NK-92 treated with Interleukin-12 subunit alpha and Interleukin-12 subunit beta, amount 100 ng/mL, for 24 hours (cell line): Measurements from ENCODE around the gene TOR1AIP2.

Experiments used
- DNase-seq: peaks from one replicate; lab custom pipeline; 2025; lab: John Stamatoyannopoulos, UW

TOR1AIP2 gene

DNA sequence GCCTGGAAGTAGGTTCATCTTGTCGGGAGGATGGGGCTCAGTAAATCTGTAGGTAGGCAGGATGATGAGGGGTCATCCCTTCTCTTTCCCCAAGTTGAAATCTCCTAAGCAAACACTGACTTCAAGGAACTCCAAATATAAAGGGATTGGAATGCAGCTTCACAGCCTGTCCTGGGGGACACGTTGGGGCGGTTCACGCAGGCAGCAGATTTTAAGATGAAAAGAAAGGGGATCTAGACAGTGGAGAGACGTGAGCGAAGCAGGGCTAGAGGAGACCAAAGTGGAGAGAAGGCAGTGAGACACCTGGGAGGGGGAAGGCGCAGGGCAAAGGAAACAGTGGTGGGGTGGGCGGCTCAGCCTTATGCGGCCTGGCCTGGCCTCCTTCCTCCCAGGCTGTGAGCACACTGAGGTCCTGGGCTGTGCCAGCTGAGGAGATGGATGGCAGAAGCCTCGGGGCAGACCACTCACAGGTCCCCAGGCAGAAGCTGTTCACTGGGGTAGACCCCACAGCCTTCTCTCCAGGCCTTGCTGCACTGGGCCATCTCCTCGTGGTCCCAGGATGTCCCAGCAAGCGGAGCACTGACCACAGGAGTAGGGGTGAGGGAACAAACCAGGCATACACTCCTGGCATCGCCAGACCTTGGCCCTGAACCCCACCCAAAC lies 51.7 kb downstream of the TOR1AIP2 start:
- no peak for DNase-seq

DNA sequence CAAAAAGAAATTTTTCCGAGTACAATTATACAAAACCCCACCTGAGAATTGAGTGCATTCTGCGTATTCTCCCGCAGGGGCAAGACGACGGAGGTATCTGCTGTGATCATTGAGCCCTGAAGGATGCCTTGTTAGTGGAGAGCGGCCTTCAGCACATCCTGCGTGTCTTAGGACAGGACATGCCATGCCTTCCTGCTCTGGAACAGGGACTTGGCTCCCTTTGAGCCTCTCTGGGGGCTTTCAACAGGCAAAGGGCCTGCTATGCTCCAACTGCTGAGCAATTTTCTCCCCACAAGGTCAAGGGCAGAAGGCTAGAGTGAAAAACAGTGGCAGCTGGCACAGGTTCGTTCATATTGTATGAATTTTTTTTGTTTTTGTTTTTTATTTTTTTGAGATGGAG lies 52.4 kb downstream of the TOR1AIP2 start:
- DNase-seq, result no peak

DNA sequence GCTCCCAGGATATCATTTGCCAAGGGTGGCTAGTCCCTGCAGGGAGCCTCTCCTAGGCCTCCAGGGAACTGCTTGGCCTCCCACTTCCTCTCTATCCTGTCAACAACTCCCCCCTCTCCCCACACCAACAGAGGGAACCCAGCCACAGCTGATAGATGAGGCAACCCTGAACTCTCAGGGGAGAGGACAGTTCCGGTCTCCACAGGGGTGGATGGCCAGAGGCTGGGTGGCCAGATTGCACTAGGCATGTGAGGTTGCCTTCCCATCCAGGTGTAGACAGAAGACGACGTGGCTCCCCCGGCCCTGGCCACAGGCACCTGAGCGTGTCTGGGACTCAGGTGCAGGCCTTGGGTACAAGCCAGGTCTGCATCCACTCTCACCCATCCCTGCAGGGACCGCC lies 53.3 kb downstream of the TOR1AIP2 start:
- DNase-seq, result no peak

DNA sequence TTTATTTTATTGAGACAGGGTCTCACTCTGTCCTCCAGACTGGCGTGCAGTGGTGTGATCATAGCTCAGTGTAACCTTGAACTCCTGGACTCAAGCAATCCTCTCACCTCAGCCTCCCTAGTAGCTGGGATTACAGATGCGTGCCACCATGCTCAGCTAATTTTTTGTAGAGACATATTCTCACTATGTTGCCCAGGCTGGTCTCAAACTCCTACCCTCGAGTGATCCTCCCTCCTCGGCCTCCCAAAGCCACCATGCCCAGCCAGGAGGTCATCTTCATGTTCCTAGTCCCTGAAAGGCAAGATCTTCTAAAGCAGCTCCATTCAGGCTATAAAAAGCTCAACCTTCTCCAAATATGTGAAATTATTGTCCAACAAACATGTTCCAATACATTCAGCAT lies 53.9 kb downstream of the TOR1AIP2 start:
- no peak for DNase-seq

DNA sequence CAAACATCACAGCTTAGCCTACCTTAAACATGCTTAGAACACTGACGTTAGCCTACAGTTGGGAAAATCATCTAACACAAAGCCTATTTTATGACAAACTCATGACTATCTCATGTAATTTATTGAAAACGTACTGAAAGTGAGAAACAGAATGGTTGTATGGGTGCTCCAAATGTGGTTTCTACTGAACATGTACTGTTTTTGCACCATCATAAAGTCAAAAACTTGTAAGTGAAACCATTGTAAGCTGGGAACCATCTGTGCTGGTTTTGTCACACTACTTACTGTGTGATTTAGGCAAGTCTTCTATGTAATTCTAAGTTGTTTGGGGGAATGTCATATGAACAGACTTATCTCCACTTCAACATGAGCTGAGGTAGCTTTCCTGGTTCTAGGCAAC lies 55.5 kb downstream of the TOR1AIP2 start:
- DNase-seq, result no peak

DNA sequence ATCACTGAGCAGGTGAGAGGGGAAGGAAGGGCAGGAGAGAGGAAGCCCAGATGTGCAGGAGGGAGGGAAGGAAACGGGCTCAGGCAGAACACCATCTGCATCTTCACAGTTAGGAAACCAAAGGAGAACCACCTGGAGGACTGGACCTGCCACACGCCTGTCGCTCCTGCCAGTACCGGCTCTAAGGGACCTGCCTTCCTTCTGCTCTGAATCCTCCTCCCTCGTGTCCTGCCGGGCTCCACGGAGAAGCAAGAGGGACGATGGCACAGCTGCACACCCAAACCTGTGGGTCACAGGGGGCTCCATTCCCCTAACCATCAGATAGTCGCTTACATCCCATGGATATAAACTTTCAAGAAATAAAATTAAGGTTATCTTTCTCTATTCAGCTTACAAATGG lies 56.1 kb downstream of the TOR1AIP2 start:
- no peak for DNase-seq

DNA sequence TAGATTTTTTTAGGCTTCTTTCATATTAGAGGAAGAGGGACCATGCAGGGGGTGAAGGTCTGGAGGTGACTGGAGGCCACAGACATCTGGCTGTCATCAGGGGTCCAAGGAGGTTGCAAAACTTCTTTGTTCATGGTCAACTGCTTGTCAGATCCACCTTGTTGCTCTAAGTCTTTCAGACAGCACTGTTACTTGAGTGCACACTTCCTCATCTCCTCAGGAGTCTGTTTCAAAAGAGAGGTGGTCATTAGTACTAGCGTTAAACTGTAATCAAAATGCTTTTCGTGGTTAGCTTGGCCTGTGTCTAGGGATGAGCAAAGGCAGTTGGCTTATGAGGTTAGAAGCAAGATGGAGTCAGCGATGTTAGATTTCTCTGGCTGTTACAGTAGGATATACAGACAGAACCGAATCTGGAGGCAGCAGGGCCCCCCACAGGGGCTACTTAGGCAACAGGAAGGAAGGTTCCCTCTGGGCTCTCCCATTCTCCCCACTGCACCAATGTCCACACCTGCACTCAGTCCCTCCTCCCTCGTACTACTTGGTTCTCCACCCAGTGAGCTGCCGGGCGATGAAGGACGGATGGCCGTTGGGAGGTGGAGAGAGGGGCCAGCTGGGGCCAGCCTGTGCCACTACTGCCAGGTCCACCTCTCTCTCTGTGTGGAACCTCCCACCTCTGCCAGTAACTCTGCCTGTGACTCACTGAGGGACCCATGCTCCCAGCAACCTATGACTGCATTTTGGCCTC lies 57.2 kb downstream of the TOR1AIP2 start:
- no peak for DNase-seq

DNA sequence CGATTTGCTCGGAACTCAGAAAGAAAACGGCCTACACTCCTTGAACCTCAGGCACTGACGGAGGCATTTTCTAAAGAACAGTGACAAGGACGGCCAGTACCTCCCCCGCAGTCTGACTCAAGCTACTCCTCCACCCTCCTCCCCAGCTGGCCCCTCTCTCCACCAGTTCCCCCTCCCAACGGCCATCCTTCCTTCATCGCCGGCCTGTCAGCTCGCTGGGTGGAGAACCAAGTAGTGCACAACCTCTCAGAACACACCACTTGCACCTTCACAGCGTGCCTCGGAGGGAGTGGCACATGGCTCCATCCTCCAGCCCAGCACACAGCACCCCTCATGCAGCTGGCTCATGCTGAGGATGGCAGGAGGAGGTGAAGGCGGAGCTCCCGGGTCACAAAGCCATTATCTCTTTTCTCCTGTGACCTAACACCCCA lies 58.8 kb downstream of the TOR1AIP2 start:
- no peak for DNase-seq

DNA sequence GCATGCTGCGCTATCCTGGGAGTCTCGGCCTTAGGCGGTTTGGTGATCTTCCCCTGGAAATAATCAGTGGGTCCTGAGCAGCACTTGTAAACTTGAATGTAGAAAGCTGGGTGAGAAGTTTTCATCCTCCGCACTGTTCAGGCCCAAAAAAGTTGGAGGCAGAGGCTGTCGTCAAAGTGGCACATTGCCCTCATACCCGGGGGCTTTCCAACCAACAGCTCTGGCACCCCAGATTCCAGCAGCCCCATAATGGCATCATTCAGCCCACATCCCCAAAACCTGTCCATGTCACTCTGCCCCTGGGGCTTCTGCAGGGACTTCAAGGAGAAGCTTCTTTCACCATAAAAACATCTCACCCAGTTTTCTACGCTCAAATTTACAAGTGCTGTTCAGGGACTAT lies 59.3 kb downstream of the TOR1AIP2 start:
- DNase-seq, result no peak

DNA sequence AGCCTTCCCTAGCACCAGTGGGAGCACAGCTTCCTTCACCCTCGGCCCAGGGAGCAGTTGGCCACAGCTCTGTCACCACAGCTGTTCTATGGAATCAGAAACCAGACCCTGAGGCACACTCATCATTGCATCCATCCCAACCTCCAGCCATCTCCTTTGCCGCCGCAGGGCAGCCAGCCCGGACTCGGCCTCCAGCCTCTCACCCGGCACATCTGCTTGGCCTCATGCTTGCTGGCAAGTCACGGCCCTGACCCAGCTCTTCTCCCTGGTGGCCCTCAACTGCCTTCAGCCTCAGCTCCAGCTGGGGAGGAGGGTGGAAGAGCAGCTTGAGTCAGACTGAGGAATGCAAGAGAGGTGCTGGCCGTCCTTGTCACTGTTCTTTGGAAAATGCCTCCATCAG lies 59.8 kb downstream of the TOR1AIP2 start:
- no peak for DNase-seq

DNA sequence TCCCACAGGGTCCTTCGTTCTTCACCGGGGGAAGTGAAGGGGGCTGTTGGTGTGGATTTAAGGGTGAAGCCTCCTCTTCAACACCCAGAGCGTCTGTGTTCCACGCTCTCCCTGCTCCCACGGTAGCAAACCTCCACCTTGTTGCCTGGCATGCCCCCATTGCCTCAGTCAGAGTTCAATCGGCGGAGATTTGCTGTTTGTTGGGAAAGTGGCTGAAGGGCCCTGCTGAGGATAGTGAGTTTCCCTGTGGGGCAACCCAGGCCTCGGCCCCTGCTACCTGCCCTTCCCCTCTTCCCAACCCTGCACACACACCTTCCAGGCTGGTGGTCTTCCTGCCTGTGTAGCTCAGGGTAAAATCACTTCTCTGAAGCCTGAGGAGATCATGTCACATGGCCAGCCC lies 60.5 kb downstream of the TOR1AIP2 start:
- DNase-seq, result no peak

DNA sequence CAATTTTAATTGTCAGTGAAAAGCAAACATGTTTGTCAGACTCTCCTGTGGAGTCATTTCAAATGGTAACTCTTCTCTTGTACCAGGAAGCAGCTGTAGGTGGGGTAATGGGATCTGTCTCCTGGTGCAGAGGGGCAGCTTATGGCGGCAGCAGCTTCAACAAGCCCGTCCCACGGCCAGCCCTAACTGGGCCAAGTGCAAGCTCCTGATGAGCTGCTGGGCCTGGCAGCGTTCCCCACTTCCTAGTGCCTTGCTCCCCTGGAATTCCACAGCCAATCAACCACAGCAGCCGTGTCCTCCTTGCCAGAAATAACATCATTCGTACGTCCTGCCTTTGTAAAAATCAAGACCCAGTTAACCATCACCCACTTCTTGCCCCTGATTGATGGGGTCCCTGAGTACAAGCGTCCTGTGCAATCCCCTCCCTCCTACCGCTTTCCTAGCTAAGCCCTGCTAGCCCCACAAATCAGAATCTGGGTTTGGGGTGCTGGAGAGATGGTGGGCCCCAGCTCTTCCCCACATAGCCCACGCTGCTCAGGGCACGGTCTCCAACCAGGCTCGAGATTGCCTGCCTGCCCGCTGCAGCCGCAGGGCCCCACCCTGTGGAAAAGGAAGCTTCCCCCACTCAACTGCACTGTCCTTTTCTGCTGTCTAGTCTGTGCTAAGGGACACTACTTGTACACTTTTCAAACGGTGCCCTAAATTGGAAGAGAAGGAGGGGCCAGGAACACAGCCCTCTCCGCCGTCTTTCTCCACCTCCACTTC lies 61.2 kb downstream of the TOR1AIP2 start:
- DNase-seq, result no peak

DNA sequence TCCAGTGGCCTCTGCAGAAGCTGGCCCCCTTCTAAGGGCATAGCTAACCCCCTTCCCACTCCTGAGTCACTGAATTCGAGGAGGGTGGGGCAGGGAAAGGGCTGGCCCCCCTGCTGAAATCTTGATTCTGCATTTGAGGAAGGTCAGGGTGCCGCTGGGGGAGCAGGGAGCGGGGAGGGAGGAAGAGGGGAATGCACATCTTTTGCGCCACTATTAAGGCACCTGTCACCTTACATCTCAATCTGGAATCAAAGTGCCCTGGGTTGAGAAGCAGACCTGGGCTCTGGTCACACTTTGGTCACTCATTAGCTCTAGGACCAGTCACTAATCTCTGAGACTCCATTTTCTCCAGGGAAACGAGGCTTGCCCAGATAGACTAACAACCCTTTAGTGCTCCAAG lies 62.0 kb downstream of the TOR1AIP2 start:
- DNase-seq, result no peak

DNA sequence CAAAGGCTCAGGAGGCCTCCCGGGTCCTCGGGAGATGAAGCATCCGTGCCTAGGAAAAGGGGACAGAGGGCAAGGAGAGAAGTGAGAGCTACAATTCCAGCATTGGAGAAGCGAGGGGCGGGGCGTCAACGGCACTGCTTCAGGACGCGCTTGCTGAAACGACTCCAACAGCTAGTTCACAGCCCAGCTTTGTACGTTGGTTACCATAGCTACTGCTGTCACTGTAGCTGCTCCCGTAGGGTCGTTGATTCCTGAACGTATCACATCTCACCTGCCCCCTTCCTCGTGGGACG lies 63.1 kb downstream of the TOR1AIP2 start:
- no peak for DNase-seq

DNA sequence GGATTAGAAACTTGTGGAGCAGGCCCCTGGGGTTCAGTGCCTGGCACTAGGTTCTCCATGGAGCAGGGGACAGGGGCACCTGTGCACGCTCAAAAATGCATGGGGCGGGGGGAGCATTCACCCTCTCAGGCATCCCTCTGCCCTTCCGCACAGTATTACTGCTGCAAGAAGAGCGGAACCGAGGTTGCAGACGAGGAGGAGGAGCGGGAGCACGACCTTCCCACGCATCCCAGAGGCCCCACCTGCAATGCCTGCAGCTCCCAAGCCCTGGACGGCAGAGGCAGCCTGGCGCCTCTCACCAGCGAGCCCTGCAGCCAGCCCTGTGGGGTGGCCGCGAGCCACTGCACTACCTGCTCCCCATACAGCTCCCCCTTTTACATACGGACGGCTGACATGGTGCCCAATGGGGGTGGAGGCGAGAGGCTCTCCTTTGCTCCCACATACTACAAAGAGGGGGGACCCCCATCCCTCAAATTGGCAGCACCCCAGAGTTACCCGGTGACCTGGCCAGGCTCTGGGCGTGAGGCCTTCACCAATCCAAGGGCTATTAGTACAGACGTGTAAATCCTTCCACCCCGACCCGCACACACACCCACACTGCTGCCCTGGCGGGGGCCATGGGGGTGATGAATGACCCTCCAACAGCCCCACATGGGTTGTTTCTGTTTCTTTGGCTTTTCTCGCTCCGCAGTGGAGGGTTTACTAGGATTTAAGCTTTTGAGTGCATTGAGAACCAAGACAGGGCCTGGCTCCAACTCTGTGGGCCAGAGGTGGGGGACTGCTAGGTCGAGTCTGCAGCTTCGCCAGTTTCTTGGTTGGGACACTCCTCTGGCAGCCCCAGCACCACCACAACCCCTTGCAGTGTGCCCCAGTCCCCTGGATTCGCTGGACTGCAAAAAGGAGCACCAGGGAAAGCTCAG lies 63.7 kb downstream of the TOR1AIP2 start:
- DNase-seq, result no peak

DNA sequence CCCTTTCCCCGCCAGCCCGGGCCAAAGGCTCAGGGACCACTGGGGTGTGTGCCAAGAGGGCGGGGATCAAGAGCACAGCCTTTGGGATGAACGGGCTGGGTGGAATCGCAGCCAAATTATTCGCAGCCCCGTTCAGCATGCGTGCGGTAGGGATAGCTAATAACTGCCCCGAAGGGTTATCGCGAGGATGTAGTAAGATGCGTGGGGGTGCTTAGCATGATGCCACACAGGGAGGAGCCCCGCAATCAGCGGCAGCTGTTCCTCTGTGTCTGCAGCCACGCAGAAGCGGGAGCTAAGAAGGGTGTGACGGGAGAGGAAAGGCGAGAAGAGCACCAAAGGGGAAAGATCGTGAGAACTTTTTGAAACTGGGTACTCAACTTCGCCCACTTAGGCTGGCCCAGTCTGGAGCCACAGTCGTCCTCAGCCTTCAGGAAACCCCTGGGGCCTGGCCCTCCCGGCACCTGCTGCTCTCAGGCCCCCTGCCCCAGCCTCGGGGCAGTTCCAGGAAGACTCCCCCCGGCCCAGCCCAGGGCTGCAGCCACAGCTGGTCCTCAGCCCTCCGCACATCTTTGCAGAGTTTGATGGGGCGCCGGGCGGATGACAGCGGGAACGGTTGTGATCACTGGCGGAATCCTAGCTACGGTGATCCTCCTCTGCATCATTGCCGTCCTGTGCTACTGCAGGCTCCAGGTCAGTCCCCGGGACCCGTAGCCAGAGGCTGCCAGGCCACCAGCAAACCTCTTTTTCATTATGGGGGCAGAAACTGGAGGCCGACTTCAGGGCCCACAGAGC lies 64.9 kb downstream of the TOR1AIP2 start:
- DNase-seq, result no peak

DNA sequence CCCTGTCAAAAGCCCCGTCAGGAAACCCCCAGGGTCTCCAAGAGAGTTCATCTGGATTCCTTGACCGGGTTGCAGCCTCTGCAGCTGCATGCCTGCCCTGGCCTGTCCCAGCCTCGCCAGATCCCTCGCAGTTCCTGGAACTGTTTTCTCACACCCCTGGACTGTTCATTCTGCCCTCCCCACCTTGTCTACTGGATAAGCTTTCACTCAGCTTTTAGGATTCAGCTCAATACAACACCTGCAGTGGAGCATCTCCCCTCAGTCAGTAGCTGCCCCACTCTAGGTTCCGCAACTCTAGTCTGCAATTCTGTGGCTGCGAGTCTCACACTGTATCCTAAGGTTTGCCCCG lies 67.3 kb downstream of the TOR1AIP2 start:
- DNase-seq, result no peak

DNA sequence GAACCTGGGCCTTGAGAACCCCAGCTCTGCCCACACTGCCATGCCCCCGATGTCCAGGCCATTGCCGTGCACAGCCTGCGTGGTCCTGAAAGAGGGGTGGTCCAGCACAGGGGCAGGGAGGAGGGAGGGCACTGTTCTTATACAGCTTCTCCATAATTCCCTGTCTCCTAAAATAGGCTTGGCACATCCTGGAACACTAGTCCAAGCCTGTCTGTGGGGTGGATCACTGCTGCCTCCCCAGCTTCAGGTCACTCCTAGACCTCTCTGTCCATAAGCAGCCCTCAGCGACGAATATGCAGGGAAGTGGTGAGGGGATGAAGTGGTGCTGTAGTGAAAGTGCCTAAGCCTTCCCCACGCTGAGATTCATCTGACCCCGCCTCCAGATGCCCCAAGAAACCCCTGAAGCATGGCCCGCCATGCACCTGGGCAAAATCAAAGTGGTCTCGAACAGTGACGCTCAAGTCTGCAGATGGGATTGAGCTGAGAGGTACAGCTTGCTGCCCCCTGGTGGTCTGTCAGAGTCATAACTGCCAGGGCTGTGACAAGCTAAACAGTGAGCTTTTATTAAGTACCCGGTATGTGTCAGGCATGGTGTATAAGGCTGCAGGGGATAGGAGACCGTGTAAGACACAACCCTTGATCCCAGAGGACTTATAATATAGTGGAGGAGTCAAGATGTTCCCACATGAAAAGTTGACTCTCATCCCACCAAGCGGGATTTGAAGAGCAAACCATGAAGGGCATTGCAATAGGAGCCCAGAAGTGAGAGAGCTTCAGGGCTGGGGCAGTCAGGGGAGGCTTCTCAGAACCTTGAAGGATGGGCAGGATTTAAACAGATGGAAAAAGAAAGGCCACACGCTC lies 67.9 kb downstream of the TOR1AIP2 start:
- peak; percentile 45 for DNase-seq

DNA sequence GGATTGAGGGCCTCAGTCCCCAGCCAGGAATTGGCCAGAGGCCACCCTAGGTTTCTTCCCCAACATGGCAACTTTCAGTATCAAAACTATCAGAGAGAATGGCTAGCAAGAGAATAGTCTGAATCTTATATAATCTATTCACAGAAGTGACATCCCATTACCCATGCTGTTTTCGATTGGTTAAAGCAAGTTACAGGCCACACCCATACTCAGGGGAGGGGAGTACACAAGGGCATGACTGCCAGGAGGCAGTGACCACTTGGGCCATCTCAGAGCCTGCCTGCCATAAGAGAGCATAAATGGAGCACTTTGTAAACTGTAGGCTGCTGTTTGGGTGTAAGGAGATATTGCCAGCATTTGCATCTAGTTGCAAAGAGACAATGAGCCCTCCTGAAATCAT lies 69.1 kb downstream of the TOR1AIP2 start:
- DNase-seq, result no peak

DNA sequence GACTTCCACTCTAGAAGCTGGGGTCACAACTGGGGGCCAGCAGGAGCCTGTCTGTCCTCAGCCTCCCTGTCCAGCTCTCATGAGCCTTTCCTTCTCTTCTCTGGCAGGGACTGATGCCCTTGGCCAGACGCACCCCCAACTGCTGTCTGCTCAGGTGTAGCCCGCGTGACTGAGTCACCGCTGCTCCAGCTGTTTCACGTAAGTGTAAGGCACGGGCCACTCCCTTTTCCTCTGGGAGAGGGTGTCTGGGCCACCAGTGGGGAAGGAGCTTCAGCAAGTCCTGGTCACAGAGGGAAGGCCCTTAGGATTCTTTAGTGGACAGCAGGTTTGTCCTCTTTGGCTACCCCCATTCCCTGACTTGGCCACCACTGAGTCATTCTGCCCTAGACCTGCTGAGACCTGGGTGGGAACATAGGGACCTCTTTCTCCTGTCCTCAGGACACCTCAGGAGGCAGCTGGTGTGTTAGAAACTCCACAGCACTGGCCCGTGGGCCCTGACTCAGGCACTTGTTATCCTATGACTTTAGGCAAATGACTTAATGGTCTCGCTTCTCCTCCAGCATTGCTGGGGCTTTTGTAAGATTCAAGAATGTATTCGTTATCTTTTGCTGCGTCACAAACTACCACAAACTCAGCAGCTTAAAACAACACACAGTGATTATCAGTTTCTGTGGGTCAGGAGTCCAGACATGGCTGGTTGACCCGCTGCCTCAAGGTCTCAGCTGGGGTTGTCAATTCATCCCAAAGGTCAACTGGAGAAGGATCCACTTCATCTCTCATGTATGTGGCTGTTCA lies 69.7 kb downstream of the TOR1AIP2 start:
- no peak for DNase-seq
